ENCODE data around the gene ANP32E.
A peak's percentile ranks its signal among the peaks of the same experiment; 100 is the strongest.
"Not testable (repeated sequence)": the region's sequence is repeated elsewhere in the genome, so short reads cannot be mapped to it uniquely, and the experiment has no call there.

Gene ANP32E

DNA sequence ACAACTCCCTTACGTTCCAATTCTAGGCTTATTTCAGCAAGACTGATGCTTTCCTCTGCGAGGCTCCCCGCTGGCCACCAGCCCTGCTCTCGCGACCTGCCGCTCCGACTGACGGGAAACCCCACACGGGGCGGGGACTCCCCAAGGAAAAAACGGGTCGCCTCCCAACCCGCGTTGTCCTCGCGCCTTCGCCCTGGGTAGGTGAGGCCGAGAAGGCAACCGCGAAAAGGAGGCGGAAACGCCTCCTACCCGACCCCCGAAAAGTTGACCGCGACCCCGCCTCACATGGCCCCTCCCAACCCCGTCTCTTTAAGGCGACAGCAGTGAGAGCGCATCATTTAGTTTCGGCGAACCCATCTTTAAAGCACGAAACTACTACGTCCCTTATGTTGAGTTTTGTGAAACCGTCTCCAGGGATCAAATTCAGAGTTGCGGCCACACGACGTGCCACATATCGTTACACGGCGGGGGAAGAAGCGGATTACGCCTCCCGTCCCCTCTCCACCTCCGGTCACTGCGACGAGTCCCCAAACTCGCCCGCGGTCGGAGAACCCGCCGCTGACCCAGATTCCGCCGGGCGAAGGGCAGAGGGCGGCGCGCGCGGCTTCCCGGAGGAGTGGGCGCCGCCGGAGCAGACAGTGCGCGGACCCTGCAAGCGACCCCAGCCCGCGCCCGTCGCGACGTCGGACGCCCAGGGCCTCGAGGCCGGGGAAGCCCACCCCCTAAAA, 1.2 kb downstream of the ANP32E start:
- FAIRE-seq (peak; percentile 87), DNase-seq (ENCODE audit: insufficient read length, low spot score) (peak; percentile 63)
- TF ChIP-seq POU2F2 (IDR thresholded peaks at IDR 0.05; ENCODE audit: low read depth, low read length) (peak; percentile 22; the same call in 1 of the 2 replicates), POLR2AphosphoS5 (IDR thresholded peaks at IDR 0.05; ENCODE audit: low read depth, low read length) (peak; percentile 94), TAF1 (IDR thresholded peaks at IDR 0.05; ENCODE audit: low read depth, low read length) (peak; percentile 76), SPI1 (IDR thresholded peaks at IDR 0.05; ENCODE audit: low read depth, low read length) (no peak), POLR2A (IDR thresholded peaks at IDR 0.05; ENCODE audit: low read depth, low read length) (peak; percentile 92)

DNA sequence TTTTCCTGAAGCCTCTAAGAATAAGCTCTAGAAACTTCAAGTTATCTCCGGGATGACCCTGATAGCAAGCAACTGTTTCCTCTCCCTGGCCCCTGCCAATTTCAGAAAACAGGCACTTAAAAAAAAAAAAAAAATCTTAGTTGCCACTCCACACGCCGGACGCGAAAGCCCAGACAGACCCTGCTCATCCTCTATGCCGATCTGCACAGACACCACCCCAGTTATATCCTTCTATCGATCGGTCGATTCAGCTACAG, 1.7 kb downstream of the ANP32E start:
- DNase-seq (ENCODE audit: insufficient read length, low spot score) (no peak), FAIRE-seq (no peak)
- TF ChIP-seq TAF1 (IDR thresholded peaks at IDR 0.05; ENCODE audit: low read depth, low read length) (no peak), POU2F2 (IDR thresholded peaks at IDR 0.05; ENCODE audit: low read depth, low read length) (no peak), SPI1 (IDR thresholded peaks at IDR 0.05; ENCODE audit: low read depth, low read length) (no peak), PAX5 (IDR thresholded peaks at IDR 0.05; ENCODE audit: insufficient read depth, low read length, severe bottlenecking) (no peak), POLR2A (IDR thresholded peaks at IDR 0.05; ENCODE audit: low read depth, low read length) (no peak), POLR2AphosphoS5 (IDR thresholded peaks at IDR 0.05; ENCODE audit: low read depth, low read length) (no peak)

DNA sequence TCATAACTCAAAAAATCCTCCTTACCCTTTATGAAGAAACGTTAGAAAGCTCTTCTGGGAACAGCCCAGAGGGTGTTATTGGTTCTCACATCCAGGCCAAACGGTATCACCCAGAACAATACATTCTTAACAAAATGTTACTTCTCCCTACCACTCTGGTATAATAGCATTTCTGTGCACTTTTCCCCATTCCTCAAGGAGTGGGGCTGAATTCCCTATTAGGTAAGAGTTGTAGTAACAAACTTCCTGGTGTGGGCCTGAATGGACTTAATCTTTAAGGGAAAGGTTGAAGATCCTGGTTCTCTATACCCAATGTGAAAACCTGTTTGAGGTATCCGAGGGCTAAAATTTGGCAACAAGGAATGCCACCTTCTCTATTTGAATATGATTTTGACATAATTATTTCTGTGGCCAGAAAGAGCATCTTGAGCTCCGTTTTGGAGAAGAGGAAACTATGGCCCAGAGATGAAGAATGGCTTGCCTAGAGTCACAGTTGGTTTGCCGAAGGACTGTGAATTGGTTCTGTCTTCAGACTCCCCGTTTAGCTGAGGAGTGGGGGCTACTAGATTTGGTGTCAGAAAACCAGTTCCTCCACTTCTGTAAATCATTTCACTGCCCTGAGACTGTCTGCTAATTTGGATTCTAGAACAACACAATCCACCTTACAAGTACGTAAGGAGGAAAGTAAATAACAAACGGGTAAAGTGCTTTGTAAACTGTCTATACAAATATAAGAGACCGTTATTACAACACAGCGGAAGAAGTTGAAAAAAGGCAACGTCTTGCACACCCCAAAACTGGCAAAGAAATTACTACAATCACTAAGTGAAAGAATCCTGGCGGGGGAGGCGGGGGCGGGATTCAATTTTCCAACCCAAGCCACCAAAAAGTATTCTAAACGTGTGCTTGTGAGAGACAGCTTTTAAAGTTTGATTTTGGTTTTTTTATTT, 2.3 kb downstream of the ANP32E start:
- FAIRE-seq: no peak
- TF ChIP-seq POLR2AphosphoS5 (IDR thresholded peaks at IDR 0.05; ENCODE audit: low read depth, low read length): no peak
- TF ChIP-seq SPI1 (IDR thresholded peaks at IDR 0.05; ENCODE audit: low read depth, low read length): 0 out of 2 replicates have a peak, but pooled peaks have one; percentile 12
- no peak for TF ChIP-seq TAF1 (IDR thresholded peaks at IDR 0.05; ENCODE audit: low read depth, low read length)
- no peak for DNase-seq (ENCODE audit: insufficient read length, low spot score)

DNA sequence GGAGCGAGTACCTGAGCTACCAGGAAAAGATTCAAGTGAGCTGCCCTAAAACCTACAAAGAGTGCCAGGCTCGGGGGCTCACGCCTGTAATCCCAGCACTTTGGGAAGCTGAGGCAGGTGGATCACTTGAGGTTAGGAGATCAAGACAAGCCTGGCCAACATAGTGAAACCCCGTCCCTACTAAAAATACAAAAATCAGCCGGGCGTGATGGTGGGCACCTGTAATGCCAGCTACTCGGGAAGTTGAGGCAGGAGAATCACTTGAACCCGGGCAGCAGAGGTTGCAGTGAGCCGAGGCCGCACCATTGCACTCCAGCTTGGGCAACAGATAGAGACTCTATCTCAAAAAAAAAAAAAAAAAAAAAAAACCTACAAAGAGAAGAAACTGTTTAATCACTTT, 3.0 kb downstream of the ANP32E start:
- not testable (repeated sequence) for FAIRE-seq; DNase-seq (ENCODE audit: insufficient read length, low spot score)

DNA sequence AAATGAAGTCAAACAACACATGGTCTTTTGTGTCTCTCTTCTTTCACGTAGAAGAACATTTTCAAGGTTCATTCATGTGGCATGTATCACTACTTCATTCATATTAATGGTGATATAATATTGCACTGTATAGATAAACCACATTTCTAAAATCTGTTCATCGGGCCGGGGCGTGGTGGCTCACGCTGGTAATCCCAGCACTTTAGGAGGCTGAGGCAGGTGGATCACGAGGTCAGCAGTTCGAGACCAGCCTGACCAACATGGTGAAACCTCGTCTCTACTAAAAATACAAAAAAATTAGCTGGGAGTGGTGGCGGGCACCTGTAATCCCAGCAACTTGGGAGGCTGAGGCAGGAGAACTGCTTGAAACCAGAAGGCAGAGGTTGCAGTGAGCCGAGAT, 7.7 kb downstream of the ANP32E start:
- FAIRE-seq; DNase-seq (ENCODE audit: insufficient read length, low spot score): not testable (repeated sequence)

DNA sequence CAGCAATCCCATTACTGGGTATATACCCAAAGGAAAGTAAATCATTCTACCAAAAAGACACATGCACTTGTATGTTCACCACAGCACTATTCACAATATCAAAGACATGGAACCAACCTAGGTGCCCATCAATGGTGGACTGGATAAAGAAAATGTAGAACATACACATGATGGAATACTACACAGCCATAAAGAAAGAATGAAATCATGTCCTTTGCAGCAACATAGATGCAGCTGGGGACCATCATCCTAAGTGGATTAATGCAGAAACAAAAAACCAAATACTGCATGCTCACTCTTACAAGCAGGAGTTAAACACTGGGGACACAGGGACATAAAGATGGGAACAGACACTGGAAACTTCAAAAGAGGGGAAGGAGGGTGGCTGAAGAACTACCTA, 8.7 kb downstream of the ANP32E start:
- FAIRE-seq (no peak), DNase-seq (ENCODE audit: insufficient read length, low spot score) (no peak)
- TF ChIP-seq POLR2A (IDR thresholded peaks at IDR 0.05; ENCODE audit: low read depth, low read length) (no peak), TAF1 (IDR thresholded peaks at IDR 0.05; ENCODE audit: low read depth, low read length) (no peak), POLR2AphosphoS5 (IDR thresholded peaks at IDR 0.05; ENCODE audit: low read depth, low read length) (no peak), SPI1 (IDR thresholded peaks at IDR 0.05; ENCODE audit: low read depth, low read length) (no peak), PAX5 (IDR thresholded peaks at IDR 0.05; ENCODE audit: insufficient read depth, low read length, severe bottlenecking) (no peak), POU2F2 (IDR thresholded peaks at IDR 0.05; ENCODE audit: low read depth, low read length) (no peak)

DNA sequence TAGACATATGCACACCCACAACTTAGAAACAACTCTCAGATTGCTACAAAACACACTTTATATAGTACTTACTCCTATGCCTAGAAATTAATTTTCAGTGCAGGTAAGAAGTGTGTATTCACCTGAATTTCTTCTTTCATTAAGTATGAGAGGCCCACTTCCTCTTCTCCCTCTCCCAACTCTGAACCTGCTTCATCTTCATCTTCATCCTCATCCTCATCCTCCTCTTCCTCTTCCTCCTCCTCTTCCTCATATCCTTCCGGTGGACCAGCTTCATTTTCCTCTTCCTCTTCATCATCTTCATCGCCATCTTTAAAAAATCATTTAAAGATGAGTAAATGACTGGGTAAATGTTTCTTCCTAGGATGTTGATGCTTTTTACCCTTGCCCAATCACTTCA, 9.4 kb downstream of the ANP32E start:
- TF ChIP-seq SPI1 (IDR thresholded peaks at IDR 0.05; ENCODE audit: low read depth, low read length): peak; percentile 59
- no peak for TF ChIP-seq TAF1 (IDR thresholded peaks at IDR 0.05; ENCODE audit: low read depth, low read length)
- TF ChIP-seq PAX5 (IDR thresholded peaks at IDR 0.05; ENCODE audit: insufficient read depth, low read length, severe bottlenecking): no peak
- no peak for TF ChIP-seq POLR2A (IDR thresholded peaks at IDR 0.05; ENCODE audit: low read depth, low read length)
- DNase-seq (ENCODE audit: insufficient read length, low spot score) (no peak), FAIRE-seq (no peak)

DNA sequence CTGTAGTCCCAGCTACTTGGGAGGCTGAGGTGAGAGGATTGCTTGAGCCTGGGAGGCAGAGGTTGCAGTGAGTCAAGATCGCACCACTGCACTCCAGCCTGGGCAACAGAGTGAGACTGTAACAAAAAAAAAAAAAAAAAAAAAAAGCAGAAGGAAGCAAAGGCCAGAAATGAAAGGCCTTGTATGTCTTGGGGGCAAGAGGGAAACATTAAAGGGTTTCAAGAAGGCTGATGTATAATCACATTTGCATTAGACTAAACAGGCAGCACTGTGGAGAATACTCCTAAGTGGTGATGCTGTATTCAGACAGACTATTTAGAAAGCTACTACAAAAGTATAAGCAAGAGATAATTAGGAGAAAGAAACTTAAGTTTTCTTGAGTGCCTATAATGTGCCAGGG, 10.4 kb downstream of the ANP32E start:
- DNase-seq (ENCODE audit: insufficient read length, low spot score) (no peak), FAIRE-seq (no peak)
- no peak for TF ChIP-seq POU2F2 (IDR thresholded peaks at IDR 0.05; ENCODE audit: low read depth, low read length)
- TF ChIP-seq SPI1 (IDR thresholded peaks at IDR 0.05; ENCODE audit: low read depth, low read length): no peak
- no peak for TF ChIP-seq TAF1 (IDR thresholded peaks at IDR 0.05; ENCODE audit: low read depth, low read length)
- no peak for TF ChIP-seq POLR2A (IDR thresholded peaks at IDR 0.05; ENCODE audit: low read depth, low read length)
- TF ChIP-seq PAX5 (IDR thresholded peaks at IDR 0.05; ENCODE audit: insufficient read depth, low read length, severe bottlenecking): no peak
- no peak for TF ChIP-seq POLR2AphosphoS5 (IDR thresholded peaks at IDR 0.05; ENCODE audit: low read depth, low read length)

DNA sequence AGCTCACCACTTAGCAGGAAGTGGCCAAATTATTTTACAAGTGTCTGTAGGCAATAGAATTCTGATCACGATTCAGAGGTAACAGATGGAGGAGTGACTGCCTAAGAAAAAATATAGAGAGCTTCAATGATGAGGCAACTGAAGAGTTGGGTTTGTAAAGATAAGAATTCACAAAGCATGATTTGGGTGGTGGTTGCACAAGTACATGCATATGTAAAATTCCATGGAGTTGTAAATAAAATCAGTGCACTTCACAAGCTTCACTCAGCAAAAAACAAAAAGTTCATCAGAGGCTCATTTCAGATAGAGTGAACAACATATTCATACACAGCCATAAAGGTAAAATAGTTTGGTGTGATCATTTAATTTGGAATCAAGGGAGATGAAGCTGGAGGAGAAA, 10.9 kb downstream of the ANP32E start:
- TF ChIP-seq PAX5 (IDR thresholded peaks at IDR 0.05; ENCODE audit: insufficient read depth, low read length, severe bottlenecking): no peak
- no peak for TF ChIP-seq POLR2AphosphoS5 (IDR thresholded peaks at IDR 0.05; ENCODE audit: low read depth, low read length)
- TF ChIP-seq POLR2A (IDR thresholded peaks at IDR 0.05; ENCODE audit: low read depth, low read length): no peak
- FAIRE-seq: no peak

DNA sequence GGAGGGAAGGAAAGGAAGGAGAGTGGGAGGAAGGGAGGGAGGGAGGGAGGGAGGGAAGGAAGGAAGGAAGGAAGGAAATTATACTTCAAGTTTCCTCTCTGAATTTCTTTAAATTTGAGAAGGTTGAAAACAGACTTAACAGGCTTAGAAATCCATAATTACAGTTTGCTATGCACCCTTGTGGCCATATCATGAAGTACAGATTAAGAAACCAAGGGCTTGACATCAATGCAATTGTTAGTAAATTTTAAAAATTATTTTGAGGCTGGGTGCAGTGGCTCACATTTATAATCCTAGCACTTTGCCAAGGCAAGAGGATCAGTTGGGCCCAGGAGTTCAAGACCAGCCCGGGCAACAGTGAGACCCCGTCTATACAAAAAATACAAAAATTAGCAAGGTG, 14.4 kb downstream of the ANP32E start:
- peak; percentile 33 for FAIRE-seq

More for the DNA sequence above, 10.9 kb downstream of the ANP32E start:
- no peak for DNase-seq (ENCODE audit: insufficient read length, low spot score)

DNA sequence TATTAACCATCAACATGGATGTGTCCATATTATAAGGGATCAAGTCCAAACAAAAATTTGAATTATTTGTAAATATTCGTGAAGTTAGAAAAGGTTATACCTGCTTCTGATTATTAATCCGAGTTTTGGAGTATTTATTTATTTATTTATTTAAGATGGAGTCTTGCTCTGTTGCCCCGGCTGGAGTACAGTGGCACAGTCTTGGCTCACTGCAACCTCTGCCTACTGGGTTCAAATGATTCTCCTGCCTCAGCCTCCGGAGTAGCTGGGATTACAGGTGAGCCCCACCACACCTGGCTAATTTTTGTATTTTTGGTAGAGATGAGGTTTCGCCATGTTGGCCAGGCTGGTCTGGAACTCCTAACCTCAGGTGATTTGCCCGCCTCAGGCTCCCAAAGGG, 20.1 kb downstream of the ANP32E start:
- not testable (repeated sequence) for FAIRE-seq; DNase-seq (ENCODE audit: insufficient read length, low spot score)

More for the DNA sequence above, 14.4 kb downstream of the ANP32E start:
- DNase-seq (ENCODE audit: insufficient read length, low spot score): no peak
- TF ChIP-seq POLR2A (IDR thresholded peaks at IDR 0.05; ENCODE audit: low read depth, low read length) (no peak), POU2F2 (IDR thresholded peaks at IDR 0.05; ENCODE audit: low read depth, low read length) (no peak), POLR2AphosphoS5 (IDR thresholded peaks at IDR 0.05; ENCODE audit: low read depth, low read length) (no peak), SPI1 (IDR thresholded peaks at IDR 0.05; ENCODE audit: low read depth, low read length) (no peak), PAX5 (IDR thresholded peaks at IDR 0.05; ENCODE audit: insufficient read depth, low read length, severe bottlenecking) (no peak), TAF1 (IDR thresholded peaks at IDR 0.05; ENCODE audit: low read depth, low read length) (no peak)

DNA sequence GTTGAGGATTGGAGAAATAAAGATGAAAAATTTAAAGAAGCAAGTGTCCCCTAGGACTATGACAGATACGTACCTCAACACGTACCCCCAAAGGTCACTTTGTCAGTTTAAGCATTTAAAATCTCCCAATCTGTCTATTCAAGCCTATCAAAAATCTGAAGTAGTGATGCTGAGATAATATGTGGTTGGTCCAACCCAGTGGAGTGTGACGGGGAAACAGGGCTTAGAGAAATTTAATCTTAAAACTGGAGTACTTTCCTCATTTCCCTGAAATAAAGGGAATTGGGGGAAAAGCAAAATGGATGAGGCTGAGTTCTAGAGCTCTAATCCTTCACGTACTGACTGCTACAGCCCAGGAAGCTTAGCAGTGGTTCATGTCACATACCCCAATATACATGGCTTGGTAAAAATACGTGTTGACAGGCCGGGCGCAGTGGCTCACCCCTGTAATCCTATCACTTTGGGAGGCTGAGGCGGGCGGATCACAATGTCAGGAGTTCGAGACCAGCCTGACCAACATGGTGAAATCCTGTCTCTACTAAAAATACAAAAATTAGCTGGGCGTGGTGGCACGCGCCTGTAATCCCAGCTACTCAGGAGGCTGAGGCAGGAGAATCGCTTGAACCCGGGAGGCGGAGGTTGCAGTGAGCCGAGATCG, 21.7 kb downstream of the ANP32E start:
- DNase-seq (ENCODE audit: insufficient read length, low spot score); FAIRE-seq: not testable (repeated sequence)
